Hepatocyte (in vitro differentiated cells): ENCODE data around the gene EXOC2.

Experiments
- CTCF ChIP-seq: fragments of 200-600 bp; sonication (generic); IDR thresholded peaks from 2 replicates; pipeline ENCODE4 v1.5.1; 2016; ENCODE audit warnings: antibody characterized with exemption, mild to moderate bottlenecking; ENCODE audit not compliant: poor library complexity
- EZH2 ChIP-seq: fragments of 200-600 bp; sonication (generic); IDR thresholded peaks from 2 replicates; pipeline ENCODE4 v1.6.1; 2016; ENCODE audit warnings: antibody characterized with exemption, mild to moderate bottlenecking, borderline replicate concordance

GRCh38 chr6:456887-457286 lies 236.1 kb downstream of the EXOC2 start:
- no peak for TF ChIP-seq CTCF
- no peak for TF ChIP-seq EZH2
